ENCODE data around the gene ARMH3.

The ARMH3 gene

GRCh38 chr10:101896225-101896877, 159.6 kb downstream of the ARMH3 start:
- Histone ChIP-seq H3K4me1 (ENCODE audit: control insufficient read depth, insufficient read depth, low read length) (no peaks in the 10 kb centered on the region), H3K9ac (ENCODE audit: low read length in 2 of 2) (no peak overlapping the region), H3K27ac (ENCODE audit: low read length) (no peak overlapping the region), H3K4me3 (ENCODE audit: low read length in 2 of 2) (no peak overlapping the region), H3K9me3 (ENCODE audit: control insufficient read depth in 2 of 2, low read length in 2 of 2) (no peaks in the 10 kb centered on the region), H3K27me3 (ENCODE audit: control insufficient read depth in 1 of 2, insufficient read depth in 2 of 2, low read length in 2 of 2) (no peaks in the 10 kb centered on the region), H3K36me3 (ENCODE audit: control insufficient read depth in 2 of 2, insufficient read depth in 2 of 2, low read length in 2 of 2) (no peaks in the 10 kb centered on the region)

GRCh38 chr10:101895781-101896180, 160.2 kb downstream of the ARMH3 start:
- H3K36me3 ChIP-seq (ENCODE audit: control insufficient read depth in 2 of 2, insufficient read depth in 2 of 2, low read length in 2 of 2) = no peaks in the 10 kb centered on the region
- no peaks in the 10 kb centered on the region for H3K9me3 ChIP-seq (ENCODE audit: control insufficient read depth in 2 of 2, low read length in 2 of 2)
- no peak overlapping the region for H3K9ac ChIP-seq (ENCODE audit: low read length in 2 of 2)
- no peaks in the 10 kb centered on the region for H3K4me1 ChIP-seq (ENCODE audit: control insufficient read depth, insufficient read depth, low read length)
- H3K27me3 ChIP-seq (ENCODE audit: control insufficient read depth in 1 of 2, insufficient read depth in 2 of 2, low read length in 2 of 2) = no peaks in the 10 kb centered on the region
- H3K27ac ChIP-seq (ENCODE audit: low read length) = no peak overlapping the region
- no peak overlapping the region for H3K4me3 ChIP-seq (ENCODE audit: low read length in 2 of 2)

DNA sequence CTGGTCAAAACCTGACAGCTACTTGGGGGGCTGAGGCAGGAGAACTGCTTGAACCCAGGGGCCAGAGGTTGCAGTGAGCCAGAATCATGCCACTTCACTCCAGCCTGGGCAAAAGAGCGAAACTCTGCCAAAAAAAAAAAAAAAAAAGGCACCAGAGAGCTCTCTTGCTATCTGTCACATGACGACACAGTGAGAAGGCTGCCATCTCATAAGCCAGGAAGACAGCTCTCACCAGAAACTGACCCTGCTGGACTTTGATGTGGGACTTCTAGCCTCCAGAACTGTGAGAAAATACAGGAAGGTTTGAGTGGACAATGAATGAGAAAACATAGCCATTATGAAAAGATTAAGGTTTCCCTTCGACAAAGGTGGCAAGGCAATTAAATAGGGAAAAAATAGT, 161.2 kb downstream of the ARMH3 start:
- Histone ChIP-seq H3K4me1 (ENCODE audit: control insufficient read depth, insufficient read depth, low read length) (no peaks in the 10 kb centered on the region), H3K27me3 (ENCODE audit: control insufficient read depth in 1 of 2, insufficient read depth in 2 of 2, low read length in 2 of 2) (no peaks in the 10 kb centered on the region), H3K4me3 (ENCODE audit: low read length in 2 of 2) (no peak overlapping the region), H3K36me3 (ENCODE audit: control insufficient read depth in 2 of 2, insufficient read depth in 2 of 2, low read length in 2 of 2) (no peaks in the 10 kb centered on the region), H3K9ac (ENCODE audit: low read length in 2 of 2) (no peak overlapping the region), H3K9me3 (ENCODE audit: control insufficient read depth in 2 of 2, low read length in 2 of 2) (no peaks in the 10 kb centered on the region), H3K27ac (ENCODE audit: low read length) (no peak overlapping the region)

- H3K27me3 ChIP-seq (ENCODE audit: control insufficient read depth in 1 of 2, insufficient read depth in 2 of 2, low read length in 2 of 2) = no peaks in the 10 kb centered on the region
- no peaks in the 10 kb centered on the region for H3K4me1 ChIP-seq (ENCODE audit: control insufficient read depth, insufficient read depth, low read length)
- H3K36me3 ChIP-seq (ENCODE audit: control insufficient read depth in 2 of 2, insufficient read depth in 2 of 2, low read length in 2 of 2) = no peaks in the 10 kb centered on the region
- no peaks in the 10 kb centered on the region for H3K9me3 ChIP-seq (ENCODE audit: control insufficient read depth in 2 of 2, low read length in 2 of 2)
- no peak overlapping the region for H3K4me3 ChIP-seq (ENCODE audit: low read length in 2 of 2)
- H3K9ac ChIP-seq (ENCODE audit: low read length in 2 of 2) = no peak overlapping the region
- H3K27ac ChIP-seq (ENCODE audit: low read length) = no peak overlapping the region
These were observed 161.7 kb downstream of the ARMH3 start for GRCh38 chr10:101894266-101894665.

DNA sequence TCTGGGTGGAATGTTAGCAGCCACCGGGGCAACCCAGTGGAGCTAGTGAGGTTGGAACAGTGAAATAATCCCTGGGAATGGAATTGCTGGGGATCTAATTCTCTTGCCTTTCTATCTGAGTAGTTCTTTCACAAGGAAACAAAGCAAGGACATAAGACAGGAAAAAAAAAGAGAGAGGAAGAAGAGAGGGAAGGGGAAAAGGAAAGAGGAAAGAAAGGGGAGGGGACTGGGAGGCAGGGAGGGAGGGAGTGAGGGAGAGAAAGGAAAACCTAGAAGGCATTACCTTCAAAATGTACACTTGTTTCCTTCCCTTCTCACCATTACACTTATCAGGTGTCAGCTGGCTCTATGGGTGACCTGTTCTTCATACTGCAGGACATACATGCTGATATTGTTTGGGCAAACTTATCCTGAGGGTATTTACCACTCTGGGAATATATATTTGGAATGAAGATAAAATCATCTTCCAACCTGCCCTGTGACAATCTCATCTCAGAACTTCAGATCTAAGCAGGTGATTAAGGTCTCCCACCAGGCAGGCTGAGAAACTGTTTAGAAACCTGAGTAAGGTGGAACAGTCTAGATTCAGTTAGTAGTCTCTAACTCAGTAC, 162.4 kb downstream of the ARMH3 start:
- H3K36me3 ChIP-seq (ENCODE audit: control insufficient read depth in 2 of 2, insufficient read depth in 2 of 2, low read length in 2 of 2) = no peaks in the 10 kb centered on the region
- no peak overlapping the region for H3K27ac ChIP-seq (ENCODE audit: low read length)
- no peaks in the 10 kb centered on the region for H3K9me3 ChIP-seq (ENCODE audit: control insufficient read depth in 2 of 2, low read length in 2 of 2)
- H3K9ac ChIP-seq (ENCODE audit: low read length in 2 of 2) = no peak overlapping the region
- no peak overlapping the region for H3K4me3 ChIP-seq (ENCODE audit: low read length in 2 of 2)
- no peaks in the 10 kb centered on the region for H3K4me1 ChIP-seq (ENCODE audit: control insufficient read depth, insufficient read depth, low read length)
- no peaks in the 10 kb centered on the region for H3K27me3 ChIP-seq (ENCODE audit: control insufficient read depth in 1 of 2, insufficient read depth in 2 of 2, low read length in 2 of 2)

- Histone ChIP-seq H3K27me3 (ENCODE audit: control insufficient read depth in 1 of 2, insufficient read depth in 2 of 2, low read length in 2 of 2) (no peaks in the 10 kb centered on the region), H3K4me1 (ENCODE audit: control insufficient read depth, insufficient read depth, low read length) (no peaks in the 10 kb centered on the region), H3K9me3 (ENCODE audit: control insufficient read depth in 2 of 2, low read length in 2 of 2) (no peaks in the 10 kb centered on the region), H3K9ac (ENCODE audit: low read length in 2 of 2) (no peak overlapping the region), H3K27ac (ENCODE audit: low read length) (no peak overlapping the region), H3K36me3 (ENCODE audit: control insufficient read depth in 2 of 2, insufficient read depth in 2 of 2, low read length in 2 of 2) (peaks cover 0 to 3% of the 10 kb centered on the region in 2 donors), H3K4me3 (ENCODE audit: low read length in 2 of 2) (no peak overlapping the region)
These were observed 163.1 kb downstream of the ARMH3 start for GRCh38 chr10:101892782-101893391.

- Histone ChIP-seq H3K36me3 (ENCODE audit: control insufficient read depth in 2 of 2, insufficient read depth in 2 of 2, low read length in 2 of 2) (peaks cover 0 to 3% of the 10 kb centered on the region in 2 donors), H3K9ac (ENCODE audit: low read length in 2 of 2) (no peak overlapping the region), H3K4me3 (ENCODE audit: low read length in 2 of 2) (no peak overlapping the region), H3K27ac (ENCODE audit: low read length) (no peak overlapping the region), H3K9me3 (ENCODE audit: control insufficient read depth in 2 of 2, low read length in 2 of 2) (no peaks in the 10 kb centered on the region), H3K27me3 (ENCODE audit: control insufficient read depth in 1 of 2, insufficient read depth in 2 of 2, low read length in 2 of 2) (no peaks in the 10 kb centered on the region), H3K4me1 (ENCODE audit: control insufficient read depth, insufficient read depth, low read length) (no peaks in the 10 kb centered on the region)
These were observed 166.4 kb downstream of the ARMH3 start for GRCh38 chr10:101889256-101890210.

DNA sequence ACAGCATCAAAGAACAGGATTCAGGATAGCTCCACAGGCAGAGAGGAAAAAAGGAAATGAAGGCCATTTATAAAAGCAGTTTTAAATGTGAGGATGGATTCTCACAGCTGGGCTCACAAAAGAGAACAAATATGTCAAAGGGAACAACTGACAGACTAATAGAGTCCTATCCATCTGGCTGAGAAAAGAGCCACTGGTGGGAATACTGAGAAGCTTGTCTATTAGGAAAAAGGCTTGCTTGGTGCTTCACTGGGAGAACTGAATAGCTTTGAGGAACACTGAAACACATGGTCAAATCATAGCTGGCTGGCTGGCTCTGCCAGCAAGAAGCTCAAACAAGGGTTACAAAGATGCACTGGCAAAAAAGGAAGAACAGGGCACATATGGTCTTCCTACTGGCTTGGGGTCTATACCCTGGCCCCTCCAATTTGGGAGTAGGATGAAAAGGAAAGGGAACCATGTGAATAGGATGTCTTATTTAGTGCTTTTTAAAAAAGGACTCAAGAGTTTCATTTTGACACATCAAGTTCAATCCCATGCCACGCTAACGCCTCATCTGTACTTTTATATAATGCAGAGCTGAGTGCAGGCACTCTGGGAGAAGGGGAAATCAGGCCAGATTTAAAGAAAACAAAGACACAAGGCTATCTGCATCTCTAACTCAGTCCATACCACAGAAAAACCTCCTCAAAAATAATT, 167.6 kb downstream of the ARMH3 start:
- H3K9ac ChIP-seq (ENCODE audit: low read length in 2 of 2) = no peak overlapping the region
- H3K4me1 ChIP-seq (ENCODE audit: control insufficient read depth, insufficient read depth, low read length) = no peaks in the 10 kb centered on the region
- H3K4me3 ChIP-seq (ENCODE audit: low read length in 2 of 2) = no peak overlapping the region
- H3K36me3 ChIP-seq (ENCODE audit: control insufficient read depth in 2 of 2, insufficient read depth in 2 of 2, low read length in 2 of 2) = peaks cover 0 to 3% of the 10 kb centered on the region in 2 donors
- H3K27ac ChIP-seq (ENCODE audit: low read length) = no peak overlapping the region
- H3K27me3 ChIP-seq (ENCODE audit: control insufficient read depth in 1 of 2, insufficient read depth in 2 of 2, low read length in 2 of 2) = no peaks in the 10 kb centered on the region
- H3K9me3 ChIP-seq (ENCODE audit: control insufficient read depth in 2 of 2, low read length in 2 of 2) = no peaks in the 10 kb centered on the region

DNA sequence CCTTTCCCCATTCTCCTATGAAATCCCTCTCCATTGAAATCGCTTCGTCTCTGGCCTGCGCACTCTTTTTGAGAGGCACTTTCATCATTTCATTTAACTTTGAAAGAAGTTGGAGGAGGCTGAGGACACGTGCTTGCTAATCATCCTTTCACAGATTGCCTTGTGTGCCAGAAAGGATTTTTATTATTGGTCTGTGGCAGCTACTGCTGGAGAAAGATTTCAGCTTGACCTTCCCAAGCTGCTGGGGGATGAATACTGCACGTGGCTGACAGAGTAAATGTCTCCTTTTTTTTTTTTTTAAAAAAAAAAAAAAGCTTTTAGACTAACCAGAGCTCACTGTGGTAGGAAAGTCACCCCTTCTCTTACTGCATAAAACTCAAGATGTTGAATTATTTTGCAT, 168.2 kb downstream of the ARMH3 start:
- no peak overlapping the region for H3K9ac ChIP-seq (ENCODE audit: low read length in 2 of 2)
- H3K4me3 ChIP-seq (ENCODE audit: low read length in 2 of 2) = no peak overlapping the region
- H3K36me3 ChIP-seq (ENCODE audit: control insufficient read depth in 2 of 2, insufficient read depth in 2 of 2, low read length in 2 of 2) = peaks cover 0 to 3% of the 10 kb centered on the region in 2 donors
- H3K27ac ChIP-seq (ENCODE audit: low read length) = no peak overlapping the region
- no peaks in the 10 kb centered on the region for H3K4me1 ChIP-seq (ENCODE audit: control insufficient read depth, insufficient read depth, low read length)
- H3K27me3 ChIP-seq (ENCODE audit: control insufficient read depth in 1 of 2, insufficient read depth in 2 of 2, low read length in 2 of 2) = no peaks in the 10 kb centered on the region
- no peaks in the 10 kb centered on the region for H3K9me3 ChIP-seq (ENCODE audit: control insufficient read depth in 2 of 2, low read length in 2 of 2)
